H1 (cell line): ENCODE data around the gene GPR34. TPM values are rescaled to one million over a fixed set of nuclear protein-coding genes. Genes with fewer than 3 reads are reported as not detected.

Experiments
- RBBP5 ChIP-seq: IDR thresholded peaks from 2 replicates; pipeline ENCODE4 v1.7.1; 2012; ENCODE audit warnings: low read depth, mild to moderate bottlenecking, inconsistent platforms, low read length, moderate library complexity, borderline replicate concordance
- SIN3A ChIP-seq, 2 experiments: IDR thresholded peaks in 1 of 2; conservative IDR thresholded peaks in 1 of 2; 2 replicates each; pipeline ENCODE4 v1.6.1; 2011 to 2012; ENCODE audit warnings: low read length in 2 of 2, improper control_type of control experiment in 1 of 2, low read depth in 1 of 2, mild to moderate bottlenecking in 1 of 2
- SIX5 ChIP-seq: IDR thresholded peaks from 2 replicates; pipeline ENCODE4 v1.6.1; 2011; ENCODE audit warnings: mild to moderate bottlenecking, low read depth, low read length
- SP1 ChIP-seq: IDR thresholded peaks from 2 replicates; pipeline ENCODE4 v1.6.1; 2011; ENCODE audit warnings: low read depth, low read length
- polyA plus RNA-seq, 7 experiments: library from polyadenylated mRNA; depleted of rRNA in 3 of 7; stranded (reverse) in 5 of 7; unstranded in 2 of 7; fragments of >200 nt in 5 of 7; fragments of 200-250 nt in 2 of 7; gene quantifications; 1 replicate in 5 of 7; 2 replicates in 1 of 7; 4 replicates in 1 of 7; pipeline versions ENCODE4 v1.2.1 to v1.2.3, GENCODE V29; 2011 to 2013; ENCODE audit warnings: missing spikeins in 2 of 7, mixed read lengths in 2 of 7
- total RNA-seq: library from RNA; stranded (reverse); fragmentation: NEBNext Ultra II Directional; extraction: Animal tissue kit (Norgen Biotek cat#: 25700); gene quantifications from 2 replicates; pipeline ENCODE4 v1.2.1, GENCODE V29; 2021

GPR34 gene
- total and polyA plus RNA-seq, 2 of the 8 experiments (the other 6 are each of a cell fraction or from before 2014, with no cell fraction given): not detected

DNA sequence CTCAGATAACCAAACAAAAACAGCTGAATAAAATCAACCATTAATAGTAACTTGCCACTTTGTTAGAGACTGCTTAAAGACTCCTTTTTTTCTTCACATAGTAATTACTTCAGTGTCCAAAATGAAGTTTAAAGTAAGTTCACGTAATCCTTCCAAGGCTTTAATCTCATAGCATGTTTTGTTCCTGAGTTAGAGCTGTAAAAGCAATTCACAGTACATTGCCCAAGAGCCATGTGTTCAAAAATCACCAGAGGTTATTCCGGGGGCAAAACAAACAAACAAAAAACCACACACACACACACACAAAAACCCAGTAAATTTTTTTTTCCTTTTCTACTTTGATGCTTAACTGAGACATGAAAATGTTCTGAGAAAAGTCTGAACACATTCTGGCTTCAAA, 41.3 kb downstream of the GPR34 start (continued):
- no peak for TF ChIP-seq SP1
- TF ChIP-seq SIN3A (conservative IDR thresholded peaks at IDR 0.05 in 1 of 2, IDR thresholded peaks at IDR 0.05 in 1 of 2; ENCODE audit: low read depth in 1 of 2, low read length in 2 of 2): no peak
- TF ChIP-seq SIX5: no peak
- TF ChIP-seq RBBP5: no peak
- TF ChIP-seq, all 59 proteins: peak for 0
